HG03175 (cell line): ENCODE measurements around the gene OLFM1.
"Not testable (repeated sequence)": the region's sequence is repeated elsewhere in the genome, so short reads cannot be mapped to it uniquely, and the experiment has no call there.

Experiments
- ATAC-seq: cut with Tn5 transposase; IDR thresholded peaks from one replicate; pipeline ENCODE4 v1.9.1; 2021; ENCODE audit warnings: mild to moderate bottlenecking, moderate library complexity; ENCODE audit not compliant: unreplicated experiment

Gene OLFM1

DNA sequence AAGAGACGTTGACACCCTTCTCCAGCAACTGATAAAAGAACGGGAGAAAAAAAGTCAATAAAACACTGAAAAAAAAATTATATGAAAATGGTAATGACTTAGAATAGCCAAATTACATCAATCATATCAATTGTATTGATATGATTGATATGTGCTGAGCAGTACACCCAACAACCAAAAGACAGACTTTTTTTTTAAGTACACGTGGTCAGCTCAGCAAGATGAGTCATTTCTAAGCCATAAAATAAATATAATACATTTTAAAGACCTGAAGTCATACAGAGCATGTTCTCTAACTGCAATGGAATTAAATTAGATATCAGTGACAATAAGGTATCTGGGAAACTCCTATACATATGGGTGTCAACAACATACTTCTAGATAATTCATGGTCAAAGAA is 30.9 kb upstream of the OLFM1 start:
- ATAC-seq: no peak

- ATAC-seq: no peak
These were observed 26.9 kb upstream of the OLFM1 start for GRCh38 chr9:135060461-135061116.

GRCh38 chr9:135061441-135061840 is 26.0 kb upstream of the OLFM1 start:
- ATAC-seq: no peak

DNA sequence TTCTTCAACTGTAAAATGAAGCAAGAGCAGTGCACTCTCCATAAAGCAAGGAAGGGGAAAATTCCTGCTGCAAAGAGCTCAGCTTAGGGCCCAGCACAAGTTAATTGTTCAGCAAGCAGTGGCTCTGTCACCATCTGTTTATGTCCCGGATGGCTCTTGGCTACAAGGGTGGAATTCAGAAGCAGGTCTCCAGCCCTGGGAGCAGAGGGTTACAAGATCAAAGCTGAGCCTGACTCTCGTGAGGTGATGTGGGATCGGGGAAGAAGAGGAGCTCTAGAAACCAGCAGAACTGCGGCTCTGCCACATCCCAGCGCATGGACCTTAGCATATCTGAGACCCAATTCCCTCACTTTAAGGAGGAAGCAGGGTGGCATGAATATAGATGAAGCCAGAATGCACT is 25.2 kb upstream of the OLFM1 start:
- ATAC-seq: no peak

DNA sequence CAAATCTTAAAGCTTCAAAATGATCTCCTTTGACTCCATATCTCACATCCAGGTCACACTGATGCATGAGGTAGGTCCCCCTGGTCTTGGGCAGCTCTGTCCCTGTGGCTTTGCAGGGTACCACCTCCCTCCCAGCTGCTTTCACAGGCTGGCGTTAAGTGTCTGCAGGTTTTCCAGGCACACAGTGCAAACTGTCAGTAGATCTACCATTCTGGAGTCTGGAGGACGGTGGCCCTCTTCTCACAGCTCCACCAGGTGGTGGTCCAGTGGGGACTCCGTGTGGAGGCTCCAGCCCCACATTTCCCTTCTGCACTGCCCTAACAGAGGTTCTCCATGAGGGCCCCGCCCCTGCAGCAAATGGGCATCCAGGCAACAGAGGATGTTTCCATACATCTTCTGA is 24.0 kb upstream of the OLFM1 start:
- ATAC-seq: not testable (repeated sequence)

GRCh38 chr9:135063888-135064287 is 23.6 kb upstream of the OLFM1 start:
- not testable (repeated sequence) for ATAC-seq

DNA sequence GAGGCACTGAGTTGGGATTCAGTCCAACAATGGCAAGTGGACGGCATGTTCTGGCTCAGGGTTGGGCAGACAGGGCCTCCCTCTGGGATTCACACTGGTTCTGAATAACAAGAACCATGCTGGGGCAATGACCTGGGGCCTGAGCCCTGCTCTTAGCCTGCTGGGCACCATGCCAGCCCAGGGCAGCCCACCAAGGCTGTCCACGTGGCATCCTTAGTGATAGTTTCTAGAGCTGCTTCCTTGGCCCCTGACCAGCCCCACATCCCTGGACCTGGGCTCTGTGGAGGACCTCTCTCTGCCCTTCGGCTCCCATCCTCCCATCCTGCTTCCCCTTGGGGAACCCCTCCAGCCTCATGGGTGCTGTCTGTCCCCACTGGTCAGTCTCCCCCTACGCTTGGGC is 22.3 kb upstream of the OLFM1 start:
- no peak for ATAC-seq

DNA sequence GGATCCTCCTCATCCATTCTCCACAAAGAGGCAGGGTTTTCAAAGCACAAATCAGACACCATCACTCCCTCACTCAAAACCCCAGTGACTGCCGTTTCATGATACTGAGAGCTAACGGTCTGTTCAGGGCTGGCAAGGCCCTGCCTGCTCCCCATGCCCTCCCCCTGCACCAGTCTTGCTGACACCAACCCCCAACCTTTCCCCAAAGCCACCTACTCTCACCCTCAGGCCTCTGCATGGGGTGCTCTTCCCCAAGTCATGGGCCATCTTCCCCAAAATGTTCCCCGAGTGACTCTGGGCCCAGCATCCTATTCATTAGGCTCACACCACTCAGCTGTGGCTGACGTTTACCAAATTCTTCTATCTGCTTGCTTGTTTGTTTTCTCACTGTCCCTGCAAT is 21.7 kb upstream of the OLFM1 start:
- no peak for ATAC-seq

DNA sequence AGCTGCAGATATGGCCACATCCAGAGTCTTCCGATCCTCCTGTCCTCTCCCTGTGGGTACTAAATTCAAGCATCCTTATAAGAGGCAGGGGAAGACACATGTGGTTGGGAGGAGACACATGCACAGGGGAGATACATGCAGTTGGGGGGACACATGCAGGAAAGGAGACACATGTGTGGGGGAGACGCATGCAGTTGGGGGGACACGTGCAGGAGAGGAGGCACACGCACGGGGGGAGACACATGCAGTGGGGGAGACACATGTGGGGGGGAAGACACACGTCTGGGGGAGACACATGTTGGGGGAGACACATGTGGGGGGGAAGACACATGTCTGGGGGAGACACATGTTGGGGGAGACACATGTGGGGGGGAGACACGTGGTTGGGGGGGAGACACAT is 21.2 kb upstream of the OLFM1 start:
- no peak for ATAC-seq

DNA sequence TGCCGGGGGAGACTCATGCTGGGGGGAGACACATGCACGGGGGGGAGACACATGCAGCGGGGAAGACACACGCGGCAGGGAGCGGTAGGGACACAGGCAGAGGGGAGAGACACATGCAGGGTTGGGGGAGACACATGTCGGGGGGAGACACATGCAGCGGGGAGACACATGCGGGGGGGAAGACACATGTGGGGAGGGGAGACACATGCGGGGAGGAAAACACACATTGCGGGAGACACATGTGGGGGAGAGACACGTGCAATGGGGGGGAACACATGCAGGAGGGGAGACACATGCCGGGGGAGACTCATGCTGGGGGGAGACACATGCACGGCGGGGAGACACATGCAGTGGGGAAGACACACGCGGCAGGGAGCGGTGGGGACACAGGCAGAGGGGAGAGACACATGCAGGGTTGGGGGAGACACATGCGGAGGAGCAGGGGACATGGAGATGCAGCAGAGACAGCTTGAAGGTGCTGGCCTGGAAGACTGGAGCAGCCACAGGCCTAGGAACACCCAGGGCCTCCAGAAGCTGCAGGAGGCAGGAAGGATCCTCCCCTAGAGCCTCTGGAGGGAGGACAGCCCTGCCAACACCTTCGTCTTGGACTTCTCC is 20.3 kb upstream of the OLFM1 start:
- no peak for ATAC-seq

- ATAC-seq: no peak
These were observed 18.6 kb upstream of the OLFM1 start for GRCh38 chr9:135068776-135069415.

- no peak for ATAC-seq
These were observed 17.8 kb upstream of the OLFM1 start for GRCh38 chr9:135069558-135070197.

DNA sequence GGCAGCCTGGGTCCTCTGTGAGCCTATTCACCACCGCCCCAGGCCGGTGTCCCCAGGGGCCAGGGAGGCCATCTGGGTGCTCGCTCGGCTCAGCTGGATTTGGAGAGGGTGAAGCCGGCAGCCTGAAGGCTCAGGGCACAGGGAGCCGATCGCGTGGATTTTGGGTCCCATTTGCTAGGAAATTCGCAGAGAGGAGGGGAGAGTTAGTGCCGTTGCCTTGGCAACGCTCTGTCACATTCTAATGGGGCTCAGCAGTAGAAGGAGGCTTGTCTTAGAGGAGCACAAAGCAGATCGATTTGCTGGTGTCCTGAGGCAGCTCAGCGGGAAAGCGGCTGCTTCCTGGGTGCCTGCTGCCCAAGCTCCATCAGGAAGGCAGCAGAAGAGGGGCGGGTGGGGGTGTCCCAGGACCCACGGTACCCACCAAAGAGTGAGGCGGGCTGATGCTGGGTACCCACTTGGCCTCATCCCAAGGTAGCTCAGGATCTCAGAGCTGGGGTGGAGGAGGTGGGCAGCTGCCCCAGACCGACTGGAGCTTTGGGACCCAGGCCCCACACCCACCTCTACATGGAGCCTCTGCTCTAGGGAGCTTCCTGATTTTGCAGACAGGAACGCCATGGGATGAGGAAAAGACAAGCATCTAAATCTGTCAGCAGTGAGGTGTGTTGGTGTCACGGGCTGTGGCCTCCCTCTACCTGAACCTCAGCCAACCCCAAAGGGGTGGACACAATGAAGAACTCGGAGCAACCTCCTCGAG is 17.1 kb upstream of the OLFM1 start:
- ATAC-seq: no peak

DNA sequence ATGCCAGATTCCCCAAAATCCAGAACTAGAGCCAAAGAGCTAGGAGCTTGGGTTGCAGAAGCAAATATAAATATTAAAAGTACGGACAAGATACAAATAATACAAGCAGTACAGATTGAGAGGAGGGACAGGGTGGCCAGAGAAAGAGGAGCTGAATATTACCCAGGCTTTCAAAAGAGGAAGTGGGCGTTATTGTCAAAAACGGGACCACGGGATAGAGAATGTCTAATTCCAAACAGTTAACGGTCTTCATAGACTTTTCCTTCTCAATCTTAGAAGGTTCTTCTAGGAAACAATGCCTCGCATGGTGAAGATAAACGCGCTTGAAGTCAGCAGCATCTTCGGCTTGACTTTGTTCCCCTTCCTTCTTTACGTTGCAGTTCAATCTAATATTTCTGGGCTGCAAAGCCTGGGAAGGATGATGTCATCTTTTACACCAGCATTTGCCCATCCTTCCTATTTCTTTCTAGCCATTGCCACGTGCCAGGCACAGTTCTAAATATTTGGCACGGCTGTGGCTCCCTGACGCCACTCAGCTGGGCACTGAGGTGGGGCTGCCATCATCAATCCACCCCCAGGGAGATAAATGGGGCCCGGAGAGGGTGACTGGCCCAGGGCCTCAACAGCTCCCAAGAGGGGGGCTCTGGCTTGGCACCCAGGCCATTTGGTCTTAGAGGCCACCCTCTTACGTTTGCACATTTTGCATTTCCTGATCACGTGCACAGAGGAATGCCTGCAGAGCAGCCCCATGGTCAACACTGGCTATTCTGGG is 16.3 kb upstream of the OLFM1 start:
- no peak for ATAC-seq

GRCh38 chr9:135073081-135073740 is 14.3 kb upstream of the OLFM1 start:
- no peak for ATAC-seq

GRCh38 chr9:135073741-135074305 is 13.6 kb upstream of the OLFM1 start:
- ATAC-seq: no peak

DNA sequence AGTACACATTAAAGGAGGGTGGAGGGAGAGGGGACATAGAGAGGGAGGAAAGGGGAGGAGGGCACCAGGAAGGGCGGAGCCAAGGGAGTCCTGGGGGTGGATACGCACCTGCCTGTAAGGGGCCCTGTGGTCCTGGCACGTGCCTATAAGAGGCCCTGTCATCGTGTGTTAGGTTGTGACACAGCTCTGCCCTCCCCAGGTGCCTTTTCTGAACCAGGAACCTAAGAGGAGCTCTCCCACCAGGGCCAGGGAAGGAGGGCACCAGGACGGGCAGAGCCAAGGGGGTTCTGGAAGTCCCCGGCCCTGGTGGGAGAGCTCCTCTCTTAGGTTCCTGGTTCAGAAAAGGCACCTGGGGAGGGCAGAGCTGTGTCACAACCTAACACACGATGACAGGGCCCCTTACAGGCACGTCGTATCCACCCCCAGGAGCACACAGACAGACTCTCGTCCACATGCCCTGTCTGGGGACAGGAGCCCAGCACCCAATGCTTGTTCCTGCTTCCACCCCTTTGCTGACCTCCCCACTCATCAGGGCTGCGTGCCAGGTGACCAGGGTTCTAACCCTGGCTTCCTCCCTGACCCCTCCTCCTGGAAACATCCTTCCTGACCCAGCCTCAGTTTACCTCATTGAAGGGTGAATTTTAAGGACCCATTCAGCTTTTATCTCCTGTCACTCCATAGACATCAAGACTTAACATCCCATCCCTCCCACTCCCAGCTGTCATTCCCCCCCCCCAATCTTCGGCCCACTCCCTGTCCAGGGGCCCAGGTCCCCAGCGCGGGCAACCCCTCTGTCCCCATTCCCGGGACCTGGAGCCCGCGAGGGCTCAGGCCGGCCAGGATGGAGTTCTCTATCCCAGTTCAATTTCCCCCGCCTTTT is 12.9 kb upstream of the OLFM1 start:
- no peak for ATAC-seq

- no peak for ATAC-seq
These were observed 12.0 kb upstream of the OLFM1 start for GRCh38 chr9:135075234-135076142.
